ENCODE measurements around the gene ALOX12B.

Gene ALOX12B

GRCh38 chr17:8039611-8040168 is 47.8 kb downstream of the ALOX12B start:
- H3K9me3 ChIP-seq (ENCODE audit: low read length), result no peaks in the 10 kb centered on the region
- H3K27ac ChIP-seq (ENCODE audit: low read depth, low read length, poor library complexity, severe bottlenecking), result no peak overlapping the region

GRCh38 chr17:8038954-8039610 is 48.4 kb downstream of the ALOX12B start, which contains the start of gene ALOX15B:
ALOX15B (plus strand) TSS chr17:8039059; CDS start chr17:8039156, 97 bp downstream.
- TF ChIP-seq CTCF (IDR thresholded peaks at IDR 0.05; ENCODE audit: low read length), result no peak
- TF ChIP-seq EZH2 (IDR thresholded peaks at IDR 0.05; ENCODE audit: borderline replicate concordance, low read length), result no peak
- H2AFZ ChIP-seq (ENCODE audit: low read length), result no peak within 1 kb of the TSS
- no peaks in the 10 kb centered on the region for H3K9me2 ChIP-seq (ENCODE audit: low read depth, low read length)
- no peaks in the 10 kb centered on the region for H3K79me2 ChIP-seq (ENCODE audit: insufficient read depth, low read length)
- H3K4me1 ChIP-seq (ENCODE audit: insufficient read depth, low read length, severe bottlenecking), result no peaks in the 10 kb centered on the region
- H3K27me3 ChIP-seq (ENCODE audit: insufficient read depth, low read length), result 0 out of 2 replicates have a peak, but pooled peaks cover 3% of the 10 kb centered on the region
- no peak within 1 kb of the TSS for H3K4me3 ChIP-seq (ENCODE audit: low read depth, low read length, poor library complexity, severe bottlenecking)
- H3K36me3 ChIP-seq (ENCODE audit: insufficient read depth, low read length), result no peaks in the 10 kb centered on the region; the same call in 1 of the 2 replicates
- no peaks in the 10 kb centered on the region for H3K9me3 ChIP-seq (ENCODE audit: low read length)
- H3K4me2 ChIP-seq (ENCODE audit: low read length), result no peak within 1 kb of the TSS
- H3K27ac ChIP-seq (ENCODE audit: low read depth, low read length, poor library complexity, severe bottlenecking), result no peak within 1 kb of the TSS
- no peaks in the 10 kb centered on the region for H4K20me1 ChIP-seq (ENCODE audit: insufficient read depth, low read length)
- H3K9ac ChIP-seq (ENCODE audit: low read length), result no peak within 1 kb of the TSS
- H3F3A ChIP-seq (ENCODE audit: insufficient read depth, low read length), result no peaks in the 10 kb centered on the region

More at GRCh38 chr17:8039611-8040168, 47.8 kb downstream of the ALOX12B start:
- no peak overlapping the region for H2AFZ ChIP-seq (ENCODE audit: low read length)
- no peaks in the 10 kb centered on the region for H3K9me2 ChIP-seq (ENCODE audit: low read depth, low read length)
- H3F3A ChIP-seq (ENCODE audit: insufficient read depth, low read length), result no peaks in the 10 kb centered on the region
- H4K20me1 ChIP-seq (ENCODE audit: insufficient read depth, low read length), result no peaks in the 10 kb centered on the region
- no peaks in the 10 kb centered on the region; the same call in 1 of the 2 replicates for H3K36me3 ChIP-seq (ENCODE audit: insufficient read depth, low read length)
- no peaks in the 10 kb centered on the region for H3K27me3 ChIP-seq (ENCODE audit: insufficient read depth, low read length)
- no peak overlapping the region for H3K9ac ChIP-seq (ENCODE audit: low read length)
- H3K4me3 ChIP-seq (ENCODE audit: low read depth, low read length, poor library complexity, severe bottlenecking), result no peak overlapping the region
- no peaks in the 10 kb centered on the region for H3K79me2 ChIP-seq (ENCODE audit: insufficient read depth, low read length)
- H3K4me1 ChIP-seq (ENCODE audit: insufficient read depth, low read length, severe bottlenecking), result no peaks in the 10 kb centered on the region
- TF ChIP-seq EZH2 (IDR thresholded peaks at IDR 0.05; ENCODE audit: borderline replicate concordance, low read length) (no peak), CTCF (IDR thresholded peaks at IDR 0.05; ENCODE audit: low read length) (no peak)
- no peak overlapping the region for H3K4me2 ChIP-seq (ENCODE audit: low read length)

GRCh38 chr17:8032442-8032841 is 55.1 kb downstream of the ALOX12B start:
- Histone ChIP-seq H3K4me3 (ENCODE audit: low read depth, low read length, poor library complexity, severe bottlenecking) (no peak overlapping the region), H3K4me1 (ENCODE audit: insufficient read depth, low read length, severe bottlenecking) (no peaks in the 10 kb centered on the region), H3K9me2 (ENCODE audit: low read depth, low read length) (no peaks in the 10 kb centered on the region), H3K27me3 (ENCODE audit: insufficient read depth, low read length) (peaks cover 9% of the 10 kb centered on the region; the same call in 1 of the 2 replicates), H3K27ac (ENCODE audit: low read depth, low read length, poor library complexity, severe bottlenecking) (no peak overlapping the region), H3K36me3 (ENCODE audit: insufficient read depth, low read length) (no peaks in the 10 kb centered on the region), H3K79me2 (ENCODE audit: insufficient read depth, low read length) (no peaks in the 10 kb centered on the region), H4K20me1 (ENCODE audit: insufficient read depth, low read length) (no peaks in the 10 kb centered on the region), H3F3A (ENCODE audit: insufficient read depth, low read length) (no peaks in the 10 kb centered on the region), H3K9me3 (ENCODE audit: low read length) (no peaks in the 10 kb centered on the region), H3K4me2 (ENCODE audit: low read length) (no peak overlapping the region), H2AFZ (ENCODE audit: low read length) (no peak overlapping the region), H3K9ac (ENCODE audit: low read length) (no peak overlapping the region)
- TF ChIP-seq CTCF (IDR thresholded peaks at IDR 0.05; ENCODE audit: low read length) (no peak), EZH2 (IDR thresholded peaks at IDR 0.05; ENCODE audit: borderline replicate concordance, low read length) (no peak)

Measured in OCI-LY1 (cell line).